Fibroblast of lung (primary cell): ENCODE data around the gene PPP2R5C. TPM values are rescaled to one million over a fixed set of nuclear protein-coding genes. Genes with fewer than 3 reads are reported as not detected.

ENCODE experiments used
- DNase-seq, 2 donors: peaks; one replicate each; pipeline versions ENCODE4 v3.0.0 to v3.0.0-alpha.2; 2010; ENCODE audit warnings: low read depth in 2 of 2
- H2AFZ ChIP-seq: 2 replicates; pipeline ENCODE4 v1.5.1; 2012; ENCODE audit warnings: low read length, control low read depth, inconsistent platforms
- H3K27ac ChIP-seq: 2 replicates; pipeline ENCODE4 v1.5.1; 2011; ENCODE audit warnings: low read length, control low read depth; ENCODE audit not compliant: insufficient read depth
- H3K27me3 ChIP-seq: 2 replicates; pipeline ENCODE4 v1.5.1; 2011; ENCODE audit warnings: mild to moderate bottlenecking, low read length; ENCODE audit not compliant: control insufficient read depth, insufficient read depth
- H3K36me3 ChIP-seq: 2 replicates; pipeline ENCODE4 v1.5.1; 2011; ENCODE audit warnings: low read length; ENCODE audit not compliant: control insufficient read depth, insufficient read depth
- H3K4me1 ChIP-seq: 2 replicates; pipeline ENCODE4 v1.5.1; 2011; ENCODE audit warnings: low read length; ENCODE audit not compliant: control insufficient read depth, insufficient read depth; ENCODE audit errors: extremely low read depth
- H3K4me2 ChIP-seq: 2 replicates; pipeline ENCODE4 v1.5.1; 2011; ENCODE audit warnings: low read length, control low read depth; ENCODE audit not compliant: insufficient read depth; ENCODE audit errors: extremely low read depth
- H3K4me3 ChIP-seq, 4 experiments: fragments of 200-600 bp in 1 of 4; sonication (generic) in 1 of 4; replicated peaks in 1 of 4; 2 replicates each; pipeline ENCODE4 v1.5.1; 2011 to 2016; ENCODE audit warnings: low read length in 4 of 4, low read depth in 3 of 4, mild to moderate bottlenecking in 3 of 4, control low read depth in 2 of 4, inconsistent platforms in 1 of 4, mixed read lengths in 1 of 4; ENCODE audit not compliant: insufficient read depth in 1 of 4; ENCODE audit errors: control extremely low read depth in 1 of 4
- H3K79me2 ChIP-seq: 2 replicates; pipeline ENCODE4 v1.5.1; 2012; ENCODE audit warnings: mild to moderate bottlenecking, low read length, inconsistent platforms; ENCODE audit not compliant: control insufficient read depth, insufficient read depth
- H3K9ac ChIP-seq: 2 replicates; pipeline ENCODE4 v1.5.1; 2011; ENCODE audit warnings: mild to moderate bottlenecking, low read length, control low read depth; ENCODE audit not compliant: insufficient read depth
- H3K9me3 ChIP-seq: 2 replicates; pipeline ENCODE4 v1.5.1; 2012; ENCODE audit warnings: low read depth, low read length; ENCODE audit not compliant: control insufficient read depth, insufficient read depth
- H4K20me1 ChIP-seq: 2 replicates; pipeline ENCODE4 v1.5.1; 2011; ENCODE audit warnings: low read length; ENCODE audit not compliant: control insufficient read depth, insufficient read depth; ENCODE audit errors: extremely low read depth
- CTCF ChIP-seq, 2 donors: IDR thresholded peaks in 1 of 2; conservative IDR thresholded peaks in 1 of 2; 1 replicate in 1 of 2; 2 replicates in 1 of 2; pipeline ENCODE4 v1.5.1; 2011 to 2012; ENCODE audit warnings: low read length in 2 of 2, control low read depth in 1 of 2, inconsistent platforms in 1 of 2, low read depth in 1 of 2, mild to moderate bottlenecking in 1 of 2
- EZH2 ChIP-seq: IDR thresholded peaks from 2 replicates; pipeline ENCODE4 v1.5.1; 2012; ENCODE audit warnings: low read length, control low read depth, mild to moderate bottlenecking; ENCODE audit errors: missing control alignments
- polyA plus RNA-seq, 2 donors: library from polyadenylated mRNA; depleted of rRNA in 1 of 2; stranded (reverse) in 1 of 2; unstranded in 1 of 2; fragments of >200 nt; gene quantifications; 2 replicates each; pipeline ENCODE4 v1.2.1, GENCODE V29; 2011 to 2012; ENCODE audit warnings: missing spikeins in 1 of 2
- total RNA-seq: library from RNA; depleted of rRNA; stranded (reverse); fragments of >200 nt; gene quantifications from 2 replicates; pipeline ENCODE4 v1.2.1, GENCODE V29; 2014

Gene PPP2R5C
- total and polyA plus RNA-seq, 2 donors (not counting 1 experiment from before 2014, with no cell fraction given), result 86.0 to 116 TPM

GRCh38 chr14:101808894-101809670 is 47.6 kb downstream of the PPP2R5C start:
- Histone ChIP-seq H2AFZ (no peak overlapping the region), H3K27me3 (no peaks in the 10 kb centered on the region), H3K27ac (peak overlapping the region; percentile 99), H3K36me3 (no peaks in the 10 kb centered on the region), H3K9ac (no peak overlapping the region), H3K79me2 (peaks cover 35% of the 10 kb centered on the region), H3K4me3 (peak overlapping the region; percentile 62 to 90 (median 74)), H3K4me1 (no peaks in the 10 kb centered on the region), H4K20me1 (no peaks in the 10 kb centered on the region), H3K4me2 (peak overlapping the region; percentile 85), H3K9me3 (no peaks in the 10 kb centered on the region)
- DNase-seq, result no peak
- TF ChIP-seq EZH2, result no peak
- TF ChIP-seq CTCF (conservative IDR thresholded peaks at IDR 0.05 in 1 of 2, IDR thresholded peaks at IDR 0.05 in 1 of 2; ENCODE audit: low read depth in 1 of 2, low read length in 2 of 2), result no peak

GRCh38 chr14:101809671-101810514 is 48.4 kb downstream of the PPP2R5C start:
- Histone ChIP-seq H3K27me3 (no peaks in the 10 kb centered on the region), H3K9ac (peak overlapping the region; percentile 86), H3K9me3 (no peaks in the 10 kb centered on the region), H3K36me3 (no peaks in the 10 kb centered on the region), H2AFZ (peak overlapping the region; percentile 5), H3K27ac (peak overlapping the region; percentile 99), H3K4me3 (peak overlapping the region; percentile 62 to 90 (median 74)), H3K79me2 (peaks cover 43% of the 10 kb centered on the region), H4K20me1 (no peaks in the 10 kb centered on the region), H3K4me1 (no peaks in the 10 kb centered on the region), H3K4me2 (peak overlapping the region; percentile 85)
- TF ChIP-seq EZH2, result no peak
- TF ChIP-seq CTCF (conservative IDR thresholded peaks at IDR 0.05 in 1 of 2, IDR thresholded peaks at IDR 0.05 in 1 of 2; ENCODE audit: low read depth in 1 of 2, low read length in 2 of 2), result no peak
- DNase-seq, result peak; percentile 95 to 97
